ENCODE data around the gene CARD9. TPM values are rescaled to one million over a fixed set of nuclear protein-coding genes. Genes with fewer than 3 reads are reported as not detected.

CARD9 gene
- total and polyA plus RNA-seq, 2 of the 8 experiments (the other 6 are each of a cell fraction or from before 2014, with no cell fraction given): 0.15 to 1.1 TPM

- FAIRE-seq: no peak
- H4K91ac ChIP-seq (replicated peaks; ENCODE audit: insufficient read length, low read length): no peak overlapping the region
- H3K79me2 ChIP-seq (ENCODE audit: control insufficient read depth in 1 of 2, insufficient read depth in 2 of 2, low read length in 2 of 2): no peaks in the 10 kb centered on the region
- TF ChIP-seq KDM5A (IDR thresholded peaks at IDR 0.05; ENCODE audit: low read length) (no peak), CBX5 (IDR thresholded peaks at IDR 0.05; ENCODE audit: low read depth, low read length) (no peak), ZNF274 (IDR thresholded peaks at IDR 0.05; ENCODE audit: borderline replicate concordance, extremely low read depth, low read length) (no peak), CHD2 (IDR thresholded peaks at IDR 0.05; ENCODE audit: low read length) (no peak), BCL11A (IDR thresholded peaks at IDR 0.05; ENCODE audit: low read depth in 2 of 2, low read length in 2 of 2) (no peak), JUN (IDR thresholded peaks at IDR 0.05; ENCODE audit: low read depth, low read length) (no peak), POLR2A (IDR thresholded peaks at IDR 0.05; ENCODE audit: control extremely low read depth in 1 of 2, low read depth in 2 of 2, low read length in 2 of 2) (no peak), ATF2 (IDR thresholded peaks at IDR 0.05; ENCODE audit: low read length) (no peak)
- H4K8ac ChIP-seq (ENCODE audit: extremely low read depth, insufficient read depth, low read length): peak overlapping the region; percentile 3; the same call in 1 of the 2 replicates
- no peak overlapping the region for H3K4me2 ChIP-seq (ENCODE audit: insufficient read depth in 1 of 2, low read depth in 2 of 2, low read length in 2 of 2)
- H3K36me3 ChIP-seq (ENCODE audit: control insufficient read depth in 2 of 4, insufficient read depth in 4 of 4, low read length in 3 of 4): peaks cover 0 to 4% (median 0%) of the 10 kb centered on the region in 4 experiments; a peak in 2 of 8 replicates
- no peak overlapping the region for H3K9ac ChIP-seq (replicated peaks in 1 of 4; ENCODE audit: extremely low read depth in 1 of 4, low read depth in 3 of 4, low read length in 3 of 4)
- no peak overlapping the region for H3K23ac ChIP-seq (ENCODE audit: insufficient read length)
- H3K23me2 ChIP-seq (ENCODE audit: low read depth, low read length): no peaks in the 10 kb centered on the region
- H3K4ac ChIP-seq (replicated peaks; ENCODE audit: insufficient read length, low read depth, low read length): no peak overlapping the region
- H2BK120ac ChIP-seq (replicated peaks; ENCODE audit: low read depth, low read length): no peak overlapping the region
- H3K14ac ChIP-seq (ENCODE audit: insufficient read length): no peak overlapping the region
- H2BK20ac ChIP-seq (ENCODE audit: low read length): no peak overlapping the region
- peaks cover 0 to 10% (median 2%) of the 10 kb centered on the region in 4 experiments; a peak in 3 of 7 replicates for H3K4me1 ChIP-seq (replicated peaks in 1 of 4; ENCODE audit: control insufficient read depth in 3 of 4, insufficient read depth in 4 of 4, low read length in 3 of 4)
- H2BK12ac ChIP-seq (ENCODE audit: low read depth, low read length): no peak overlapping the region
- DNase-seq (ENCODE audit: low read depth in 1 of 2, low spot score in 2 of 2): no peak
- no peak overlapping the region for H3K56ac ChIP-seq (replicated peaks; ENCODE audit: insufficient read length, low read depth, low read length)
- no peak overlapping the region for H2AFZ ChIP-seq (ENCODE audit: low read length)
- H3K27me3 ChIP-seq (replicated peaks in 1 of 4; ENCODE audit: control insufficient read depth in 3 of 4, extremely low read depth in 1 of 4, insufficient read depth in 3 of 4, low read length in 3 of 4): no peaks in the 10 kb centered on the region
- H4K20me1 ChIP-seq (replicated peaks in 1 of 2; ENCODE audit: control insufficient read depth in 1 of 2, insufficient read depth in 2 of 2, low read length in 2 of 2): peaks cover 0 to 8% of the 10 kb centered on the region in 2 experiments
- H3K18ac ChIP-seq (ENCODE audit: extremely low read depth, low read length): no peak overlapping the region
- H3K4me3 ChIP-seq (ENCODE audit: extremely low read depth in 1 of 4, insufficient read depth in 2 of 4, low read depth in 3 of 4, low read length in 4 of 4): no peak overlapping the region
- 90% methylated on average over 9 of the region's 17 CpGs; no CpG with 5 or more reads in 1 of the 2 experiments for WGBS, 2 experiments (ENCODE audit: extremely low coverage in 1 of 2, insufficient coverage in 1 of 2, insufficient read length in 1 of 2, insufficient replicate concordance in 2 of 2, low coverage in 1 of 2, low lambda C conversion rate in 2 of 2, missing lambda C conversion rate in 1 of 2)
- H2AK5ac ChIP-seq (ENCODE audit: low read depth, low read length): no peak overlapping the region
- H3K27ac ChIP-seq (ENCODE audit: low read depth, low read length): no peak overlapping the region; the same call in 1 of the 2 replicates
- ChIA-PET CTCF (ENCODE audit: partially characterized antibody) (interaction anchor here (0.7 to 3.7 kb wide), 5 partner anchors 10 to 88 kb away, joined by 3 to 20 read pairs (median 4); partner anchors contain the start of gene QSOX2), POLR2A (ENCODE audit: partially characterized antibody) (interaction anchor here (0.7 to 1.8 kb wide), 3 partner anchors 10 to 388 kb away, joined by 3 to 7 read pairs (median 4); no protein-coding TSS in a partner anchor)
- no peaks in the 10 kb centered on the region for H3K9me3 ChIP-seq (ENCODE audit: insufficient read depth in 2 of 2, low read depth in 1 of 2, low read length in 1 of 2)
- H2BK5ac ChIP-seq (ENCODE audit: low read depth, low read length): peak overlapping the region; percentile 21; the same call in 1 of the 2 replicates
- H4K5ac ChIP-seq (ENCODE audit: insufficient read length, low read depth, low read length): no peak overlapping the region
- H3K79me1 ChIP-seq (ENCODE audit: low read depth, low read length): 0 out of 2 replicates have a peak, but pooled peaks cover 2% of the 10 kb centered on the region
- H2BK15ac ChIP-seq (ENCODE audit: low read length): no peak overlapping the region
Observed at GRCh38 chr9:136333486-136333885, 40.0 kb downstream of the CARD9 start.
